HEK293T (cell line): ENCODE measurements around the gene GRK1.

Experiments used
- CTBP1 ChIP-seq: fragments of 450-650 bp; IDR thresholded peaks from 2 replicates; pipeline ENCODE4 v1.6.1; 2016; ENCODE audit warnings: borderline replicate concordance
- NFRKB ChIP-seq: fragments of 450-650 bp; IDR thresholded peaks from 2 replicates; pipeline ENCODE4 v1.6.1; 2016; ENCODE audit warnings: mild to moderate bottlenecking, moderate library complexity
- SP1 ChIP-seq: fragments of 450-650 bp; IDR thresholded peaks from 2 replicates; pipeline ENCODE4 v1.6.1; 2017
- SUZ12 ChIP-seq: fragments of 450-650 bp; IDR thresholded peaks from 2 replicates; pipeline ENCODE4 v1.6.1; 2016; ENCODE audit warnings: mild to moderate bottlenecking

- TF ChIP-seq SP1, result no peak
- no peak for TF ChIP-seq CTBP1
- no peak for TF ChIP-seq SUZ12
- TF ChIP-seq NFRKB, result no peak
Measured at GRCh38 chr13:113651511-113652403, 15.3 kb upstream of the GRK1 start.
